Epithelial cell of esophagus (primary cell): ENCODE data around the gene NR3C2.

Experiments used
- DNase-seq: peaks from one replicate; pipeline ENCODE4 v3.0.0; 2010; ENCODE audit warnings: low read depth
- H3K4me3 ChIP-seq: 2 replicates; pipeline ENCODE4 v1.5.1; 2011; ENCODE audit warnings: mild to moderate bottlenecking, low read length, control low read depth
- TF ChIP-seq, protein P1 (sequence below): IDR thresholded peaks from 2 replicates; pipeline ENCODE4 v1.5.1; 2011; ENCODE audit warnings: low read depth, mild to moderate bottlenecking, low read length, control low read depth, inconsistent platforms; ENCODE audit not compliant: insufficient read depth; ENCODE audit errors: missing control alignments

NR3C2 gene

DNA sequence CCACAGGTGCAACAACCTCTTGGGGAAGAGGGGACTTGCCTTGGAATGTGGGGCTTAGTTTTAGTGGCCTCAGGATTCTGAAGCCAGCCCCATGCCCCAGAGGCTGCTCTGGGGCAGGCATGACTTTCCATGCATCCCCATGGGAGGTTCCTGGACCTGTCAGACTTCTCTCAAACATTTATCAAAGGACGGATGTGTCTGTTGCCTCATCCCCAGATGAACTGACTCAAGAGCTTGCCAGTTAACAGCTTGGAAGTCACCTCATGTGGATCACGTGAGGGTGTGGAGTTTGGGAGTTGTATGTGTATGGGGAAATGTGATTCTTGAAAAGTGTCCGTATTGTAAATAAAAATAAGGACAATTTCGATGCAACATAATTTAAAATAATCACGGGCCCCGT is 368.9 kb downstream of the NR3C2 start:
- no peak for DNase-seq
- TF ChIP-seq, protein P1, sequence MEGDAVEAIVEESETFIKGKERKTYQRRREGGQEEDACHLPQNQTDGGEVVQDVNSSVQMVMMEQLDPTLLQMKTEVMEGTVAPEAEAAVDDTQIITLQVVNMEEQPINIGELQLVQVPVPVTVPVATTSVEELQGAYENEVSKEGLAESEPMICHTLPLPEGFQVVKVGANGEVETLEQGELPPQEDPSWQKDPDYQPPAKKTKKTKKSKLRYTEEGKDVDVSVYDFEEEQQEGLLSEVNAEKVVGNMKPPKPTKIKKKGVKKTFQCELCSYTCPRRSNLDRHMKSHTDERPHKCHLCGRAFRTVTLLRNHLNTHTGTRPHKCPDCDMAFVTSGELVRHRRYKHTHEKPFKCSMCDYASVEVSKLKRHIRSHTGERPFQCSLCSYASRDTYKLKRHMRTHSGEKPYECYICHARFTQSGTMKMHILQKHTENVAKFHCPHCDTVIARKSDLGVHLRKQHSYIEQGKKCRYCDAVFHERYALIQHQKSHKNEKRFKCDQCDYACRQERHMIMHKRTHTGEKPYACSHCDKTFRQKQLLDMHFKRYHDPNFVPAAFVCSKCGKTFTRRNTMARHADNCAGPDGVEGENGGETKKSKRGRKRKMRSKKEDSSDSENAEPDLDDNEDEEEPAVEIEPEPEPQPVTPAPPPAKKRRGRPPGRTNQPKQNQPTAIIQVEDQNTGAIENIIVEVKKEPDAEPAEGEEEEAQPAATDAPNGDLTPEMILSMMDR: no peak
- no peak overlapping the region for H3K4me3 ChIP-seq

DNA sequence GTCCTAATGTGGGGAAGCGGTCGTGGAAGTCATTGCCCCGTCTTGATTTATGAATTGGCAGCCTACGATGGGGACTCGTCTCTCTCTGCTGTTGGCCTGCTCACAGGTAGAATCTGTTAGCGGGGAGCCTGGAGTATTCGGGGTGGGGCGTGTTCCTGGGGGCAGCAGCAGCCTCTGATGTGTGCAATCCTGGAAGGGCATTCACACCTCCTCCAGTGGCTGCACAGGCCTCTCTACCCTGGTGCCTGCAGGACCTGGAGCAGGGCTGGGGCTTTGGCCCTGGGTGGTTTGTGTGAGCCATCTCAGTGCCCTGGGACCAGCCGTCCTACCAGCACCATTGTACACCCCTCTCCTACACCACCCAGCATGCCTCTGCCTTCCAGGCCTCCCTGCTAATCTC is 369.4 kb downstream of the NR3C2 start:
- no peak for DNase-seq
- TF ChIP-seq, protein P1: no peak
- no peak overlapping the region for H3K4me3 ChIP-seq

DNA sequence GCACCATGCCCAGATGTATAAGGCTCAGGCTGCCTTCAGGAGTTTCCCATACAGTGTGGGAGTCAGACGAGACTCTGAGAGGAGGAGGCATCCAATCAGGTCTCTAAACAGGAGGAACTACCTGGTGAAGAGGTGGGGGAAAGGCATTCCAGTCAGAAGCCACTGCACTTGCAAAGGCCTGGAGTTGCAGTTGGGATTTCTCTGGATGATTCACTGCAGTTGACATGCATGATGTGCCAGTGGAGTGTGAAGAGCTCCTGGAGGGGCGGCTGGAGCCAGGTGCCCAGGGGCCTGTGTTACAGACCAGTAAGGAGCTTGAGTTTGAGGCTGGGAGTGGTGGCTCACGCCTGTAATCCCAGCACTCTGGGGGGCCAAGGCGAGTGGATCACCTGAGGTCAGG is 371.2 kb downstream of the NR3C2 start:
- TF ChIP-seq, protein P1: no peak
- H3K4me3 ChIP-seq: no peak overlapping the region
- no peak for DNase-seq

DNA sequence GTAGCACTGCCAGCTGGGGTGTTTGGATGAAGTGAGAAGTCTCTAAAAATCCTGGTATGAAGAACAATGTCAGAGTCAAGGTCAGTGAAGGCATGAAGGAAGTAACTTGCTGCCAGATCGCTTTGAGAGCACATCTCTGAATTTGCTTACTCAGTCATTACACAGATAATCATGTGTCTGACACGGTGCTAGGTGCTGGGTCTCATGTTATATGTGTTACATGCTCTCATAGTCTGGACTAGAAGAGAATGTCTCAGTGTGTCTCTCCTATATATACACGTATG is 372.4 kb downstream of the NR3C2 start:
- TF ChIP-seq, protein P1: no peak
- no peak overlapping the region for H3K4me3 ChIP-seq
- DNase-seq: no peak

DNA sequence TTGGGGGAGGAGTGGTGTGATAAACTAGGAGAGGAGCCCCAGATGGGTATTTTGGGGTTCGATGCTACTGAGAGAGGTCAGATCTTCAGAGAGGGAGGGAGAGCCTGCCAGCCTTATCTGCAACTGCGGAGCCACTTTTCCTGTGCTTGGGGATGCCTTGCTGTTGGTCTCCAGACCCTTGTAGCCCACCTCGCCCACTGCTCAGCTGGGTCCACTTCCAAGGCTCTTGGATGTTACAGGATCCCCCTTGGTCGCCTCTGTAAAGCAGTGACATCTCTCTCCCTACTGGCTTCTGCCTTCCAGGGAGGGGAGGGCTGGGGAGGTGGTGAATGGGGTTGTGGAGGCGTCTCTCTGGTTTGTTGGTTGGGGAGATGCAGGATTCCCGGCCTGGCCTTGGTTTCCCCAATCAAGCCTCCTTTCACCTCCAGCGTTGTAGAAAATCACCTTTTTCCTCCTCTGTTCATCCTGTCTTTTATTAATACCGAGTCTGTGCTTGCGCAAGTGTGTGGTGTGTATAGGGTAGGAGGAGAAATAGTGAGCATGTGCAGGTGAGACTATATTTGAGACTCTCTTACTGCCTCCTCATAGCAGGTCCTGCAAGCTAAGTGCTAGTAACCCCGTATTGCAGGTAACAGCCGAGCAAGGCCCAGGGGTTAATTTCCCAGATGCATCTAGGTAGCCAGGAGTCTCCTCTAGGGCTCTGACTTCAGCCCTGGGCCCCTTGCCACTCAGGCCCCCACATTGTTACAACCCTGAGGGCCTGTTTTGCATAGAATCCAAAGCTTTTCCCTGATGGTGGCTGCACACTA is 372.9 kb downstream of the NR3C2 start:
- TF ChIP-seq, protein P1: no peak
- DNase-seq: no peak
- no peak overlapping the region for H3K4me3 ChIP-seq

DNA sequence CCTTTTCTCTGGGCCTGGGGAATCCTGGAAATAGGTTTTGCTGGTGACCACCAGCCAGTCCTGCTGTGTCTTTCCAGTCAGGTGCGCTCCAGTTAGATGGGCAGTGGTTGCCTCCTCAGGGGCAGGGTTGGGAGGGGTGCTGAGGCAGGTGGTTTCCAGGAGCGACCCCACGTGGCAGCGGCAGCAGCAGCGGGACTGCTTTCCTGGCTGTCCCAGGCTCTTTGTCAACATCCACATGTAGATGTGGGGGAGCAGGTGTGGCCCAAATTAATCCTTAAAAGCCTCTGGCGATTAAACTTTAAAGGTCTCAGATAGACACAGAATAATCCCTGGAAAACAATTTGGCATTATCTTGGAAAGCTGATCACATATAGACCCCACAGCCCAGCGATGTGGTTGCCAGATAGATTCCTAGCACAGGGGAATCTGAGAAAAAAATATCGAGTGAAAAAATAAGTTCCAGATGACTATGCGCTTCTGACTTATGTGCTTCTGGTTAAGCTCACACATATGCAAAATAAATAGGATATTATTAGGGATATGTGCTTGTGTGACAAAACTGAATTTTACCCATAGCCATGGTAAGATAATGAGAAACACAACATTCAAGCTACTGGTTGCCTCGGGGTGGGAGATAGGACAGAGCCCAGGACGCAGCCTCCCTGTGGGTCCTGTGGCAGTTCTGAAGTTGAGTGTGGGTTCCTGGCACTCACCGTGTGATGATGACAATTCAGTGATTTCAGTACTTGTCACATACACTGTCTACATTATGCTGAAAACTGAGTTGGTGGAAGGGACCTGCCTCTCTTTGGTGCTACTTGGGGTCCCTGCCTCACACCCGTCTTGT is 373.9 kb downstream of the NR3C2 start:
- H3K4me3 ChIP-seq: no peak overlapping the region
- DNase-seq: no peak
- TF ChIP-seq, protein P1: no peak
